H9 (cell line): Measurements from ENCODE around the gene ACAP2. TPM values are rescaled to one million over a fixed set of nuclear protein-coding genes. Genes with fewer than 3 reads are reported as not detected.

Experiments used
- DNase-seq: peaks from one replicate; pipeline ENCODE4 v3.0.0-alpha.2; 2017
- H2AFZ ChIP-seq: one replicate; pipeline ENCODE4 v1.6.1; 2013; ENCODE audit warnings: mild to moderate bottlenecking, low read length, control low read depth, moderate library complexity
- H2AK5ac ChIP-seq: 2 replicates; pipeline ENCODE4 v1.6.1; 2013; ENCODE audit warnings: low read length, control low read depth, mixed read lengths; ENCODE audit not compliant: insufficient read length
- H2BK120ac ChIP-seq: one replicate; pipeline ENCODE4 v1.6.1; 2013; ENCODE audit warnings: low read depth, mild to moderate bottlenecking, low read length, control low read depth, inconsistent platforms; ENCODE audit not compliant: poor library complexity, severe bottlenecking
- H2BK12ac ChIP-seq: 2 replicates; pipeline ENCODE4 v1.6.1; 2013; ENCODE audit warnings: low read length, control low read depth, mixed read lengths, low read depth; ENCODE audit not compliant: insufficient read length
- H2BK15ac ChIP-seq: 2 replicates; pipeline ENCODE4 v1.6.1; 2013; ENCODE audit warnings: low read depth, low read length, control low read depth
- H2BK20ac ChIP-seq: one replicate; pipeline ENCODE4 v1.6.1; 2013; ENCODE audit warnings: low read depth, mild to moderate bottlenecking, low read length, control low read depth, inconsistent platforms; ENCODE audit not compliant: poor library complexity, severe bottlenecking
- H2BK5ac ChIP-seq: 2 replicates; pipeline ENCODE4 v1.6.1; 2013; ENCODE audit warnings: low read length, control low read depth, mixed read lengths; ENCODE audit not compliant: insufficient read length
- H3K14ac ChIP-seq: 2 replicates; pipeline ENCODE4 v1.6.1; 2013; ENCODE audit warnings: low read length, control low read depth; ENCODE audit not compliant: insufficient read depth
- H3K18ac ChIP-seq: 2 replicates; pipeline ENCODE4 v1.6.1; 2013; ENCODE audit warnings: low read depth, mild to moderate bottlenecking, mixed read lengths, low read length, control low read depth; ENCODE audit not compliant: insufficient read length
- H3K23ac ChIP-seq: 2 replicates; pipeline ENCODE4 v1.6.1; 2013; ENCODE audit warnings: low read length, control low read depth, mixed read lengths, low read depth; ENCODE audit not compliant: insufficient read length
- H3K23me2 ChIP-seq: 2 replicates; pipeline ENCODE4 v1.6.1; 2013; ENCODE audit warnings: low read depth, mild to moderate bottlenecking, mixed read lengths, low read length, control low read depth; ENCODE audit not compliant: insufficient read length, poor library complexity, severe bottlenecking
- H3K27ac ChIP-seq: 2 replicates; pipeline ENCODE4 v1.5.1; 2013; ENCODE audit warnings: low read length, control low read depth, mixed read lengths, low read depth; ENCODE audit not compliant: insufficient read length
- H3K27me3 ChIP-seq: 2 replicates; pipeline ENCODE4 v1.6.1; 2013; ENCODE audit warnings: low read length, control low read depth, inconsistent platforms; ENCODE audit not compliant: insufficient read depth
- H3K4ac ChIP-seq: 2 replicates; pipeline ENCODE4 v1.6.1; 2013; ENCODE audit warnings: low read depth, mild to moderate bottlenecking, control low read depth, inconsistent platforms, low read length, moderate library complexity
- H3K4me1 ChIP-seq: 2 replicates; pipeline ENCODE4 v1.6.1; 2013; ENCODE audit warnings: low read length, control low read depth, inconsistent platforms; ENCODE audit not compliant: insufficient read depth
- H3K4me2 ChIP-seq: 2 replicates; pipeline ENCODE4 v1.6.1; 2013; ENCODE audit warnings: low read length, control low read depth, mixed read lengths; ENCODE audit not compliant: insufficient read length, insufficient read depth
- H3K56ac ChIP-seq: 2 replicates; pipeline ENCODE4 v1.6.1; 2013; ENCODE audit warnings: low read depth, mild to moderate bottlenecking, mixed read lengths, low read length, control low read depth; ENCODE audit not compliant: insufficient read length
- H3K79me1 ChIP-seq: 2 replicates; pipeline ENCODE4 v1.6.1; 2013; ENCODE audit warnings: low read depth, mild to moderate bottlenecking, moderate library complexity, low read length, control low read depth, inconsistent platforms; ENCODE audit not compliant: insufficient read depth, poor library complexity, severe bottlenecking
- H3K79me2 ChIP-seq: 2 replicates; pipeline ENCODE4 v1.6.1; 2013; ENCODE audit warnings: low read length, control low read depth, inconsistent platforms; ENCODE audit not compliant: insufficient read depth
- H3K9ac ChIP-seq: 2 replicates; pipeline ENCODE4 v1.6.1; 2013; ENCODE audit warnings: low read length, control low read depth, mixed read lengths; ENCODE audit not compliant: insufficient read length; ENCODE audit errors: extremely low read depth
- H3K9me3 ChIP-seq: one replicate; pipeline ENCODE4 v1.6.1; 2013; ENCODE audit warnings: low read depth, low read length, inconsistent platforms; ENCODE audit not compliant: control insufficient read depth
- H3T11ph ChIP-seq: one replicate; pipeline ENCODE4 v1.6.1; 2013; ENCODE audit warnings: mild to moderate bottlenecking, low read length, control low read depth, inconsistent platforms
- H4K20me1 ChIP-seq: one replicate; pipeline ENCODE4 v1.6.1; 2013; ENCODE audit not compliant: control insufficient read depth, insufficient read length, insufficient read depth
- H4K5ac ChIP-seq: 2 replicates; pipeline ENCODE4 v1.6.1; 2013; ENCODE audit warnings: low read depth, mild to moderate bottlenecking, mixed read lengths, low read length, control low read depth; ENCODE audit not compliant: insufficient read length
- H4K8ac ChIP-seq: replicated peaks from 2 replicates; pipeline ENCODE4 v1.6.1; 2013; ENCODE audit warnings: low read length, control low read depth, mixed read lengths, low read depth; ENCODE audit not compliant: insufficient read length
- H4K91ac ChIP-seq: 2 replicates; pipeline ENCODE4 v1.6.1; 2013; ENCODE audit warnings: low read depth, mild to moderate bottlenecking, moderate library complexity, mixed read lengths, low read length, control low read depth; ENCODE audit not compliant: insufficient read length
- H3K27ac Mint-ChIP-seq, 3 experiments: 2 replicates in 2 of 3; 3 replicates in 1 of 3; pipeline ENCODE4 v1.8.0; 2020 to 2021; ENCODE audit warnings: mixed read lengths in 3 of 3, mild to moderate bottlenecking in 1 of 3, moderate library complexity in 1 of 3
- H3K27me3 Mint-ChIP-seq: 2 replicates; pipeline ENCODE4 v1.8.0; 2021; ENCODE audit warnings: low read depth, mild to moderate bottlenecking, moderate library complexity, mixed read lengths
- H3K36me3 Mint-ChIP-seq, 3 experiments: 2 replicates in 2 of 3; 3 replicates in 1 of 3; pipeline ENCODE4 v1.8.0; 2020 to 2021; ENCODE audit warnings: low read depth in 3 of 3, mixed read lengths in 3 of 3; ENCODE audit not compliant: insufficient read depth in 1 of 3
- H3K4me1 Mint-ChIP-seq, 2 experiments: 2 replicates each; pipeline ENCODE4 v1.8.0; 2020; ENCODE audit warnings: mixed read lengths in 2 of 2
- H3K4me3 Mint-ChIP-seq, 2 experiments: 2 replicates in 1 of 2; 3 replicates in 1 of 2; pipeline ENCODE4 v1.8.0; 2020 to 2021; ENCODE audit warnings: mild to moderate bottlenecking in 2 of 2, mixed read lengths in 2 of 2, moderate library complexity in 1 of 2
- H3K9me3 Mint-ChIP-seq, 2 experiments: 2 replicates in 1 of 2; 3 replicates in 1 of 2; pipeline ENCODE4 v1.8.0; 2020; ENCODE audit warnings: mild to moderate bottlenecking in 2 of 2, mixed read lengths in 2 of 2, moderate library complexity in 1 of 2
- WGBS: extraction: QIAGEN DNeasy Blood & Tissue Kit; methylation state at CpG from one replicate; pipeline ENCODE4 v1.1.7; 2013; ENCODE audit warnings: missing lambda C conversion rate, low lambda C conversion rate, mixed read lengths; ENCODE audit not compliant: insufficient read length; ENCODE audit errors: extremely low coverage; 5-methylcytosine and 5-hydroxymethylcytosine counted together
- total RNA-seq: library from RNA; stranded (reverse); gene quantifications from 2 replicates; pipeline ENCODE4 v1.2.1, GENCODE V29; 2021
- TF ChIP-seq, protein P1 (sequence below): fragments of 200-600 bp; sonication (generic); conservative IDR thresholded peaks from 3 replicates; pipeline ENCODE4 v1.8.0; 2021; ENCODE audit warnings: antibody characterized with exemption, mild to moderate bottlenecking

The ACAP2 gene
- total RNA-seq, 1 experiment from 2014 or later = 30.8 TPM

DNA sequence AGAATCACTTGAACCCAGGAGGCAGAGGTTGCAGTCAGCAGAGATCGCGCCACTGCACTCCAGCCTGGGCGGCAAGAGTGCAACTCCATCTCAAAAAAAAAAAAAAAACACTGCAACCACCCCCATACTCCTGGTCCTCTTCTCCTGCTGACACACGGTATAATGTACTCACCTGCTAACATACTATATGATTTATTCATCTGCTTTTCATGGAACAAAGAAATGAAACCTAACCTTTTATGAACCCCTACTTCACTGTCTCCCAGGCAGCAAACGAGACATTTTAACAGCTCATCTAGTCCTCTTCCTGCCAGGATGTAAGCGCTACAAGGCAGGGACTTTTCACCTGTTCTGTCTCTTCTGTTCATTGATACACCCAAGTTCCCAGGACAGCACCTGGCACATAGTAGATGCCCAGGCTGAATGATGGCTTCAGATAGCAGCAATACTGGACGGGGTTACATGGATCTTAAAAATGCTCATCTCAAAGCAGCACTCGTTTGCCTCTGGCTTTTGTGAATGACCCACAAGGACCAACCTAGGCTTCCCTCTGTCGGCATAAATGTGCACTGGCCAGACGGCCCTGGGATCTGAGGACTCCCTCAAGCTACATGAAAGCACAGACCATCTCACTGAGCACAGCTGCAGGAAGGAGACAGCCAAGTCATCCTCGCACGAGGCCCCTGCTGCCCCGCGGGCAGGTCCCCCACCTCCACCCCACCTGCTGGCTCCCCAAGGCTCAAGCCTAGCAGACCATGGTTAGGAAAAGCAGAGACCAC lies 192.2 kb downstream of the ACAP2 start:
- Histone ChIP-seq H3K56ac (no peak overlapping the region), H3T11ph (no peak overlapping the region), H3K27me3 (no peaks in the 10 kb centered on the region), H3K27ac (no peak overlapping the region), H3K9ac (no peak overlapping the region), H4K5ac (no peak overlapping the region), H3K4me2 (no peak overlapping the region), H2AK5ac (no peak overlapping the region), H3K9me3 (no peaks in the 10 kb centered on the region), H4K91ac (no peak overlapping the region), H3K23ac (no peak overlapping the region), H2BK12ac (no peak overlapping the region), H3K79me1 (no peaks in the 10 kb centered on the region), H4K8ac (no peak overlapping the region), H3K79me2 (peaks cover 8% of the 10 kb centered on the region; the same call in 1 of the 2 replicates), H2AFZ (no peak overlapping the region), H4K20me1 (peaks cover 2% of the 10 kb centered on the region), H3K14ac (no peak overlapping the region; the same call in 1 of the 2 replicates), H2BK15ac (no peak overlapping the region), H3K23me2 (no peaks in the 10 kb centered on the region), H3K4me1 (no peaks in the 10 kb centered on the region), H2BK20ac (no peak overlapping the region), H2BK5ac (no peak overlapping the region), H3K4ac (no peak overlapping the region), H2BK120ac (no peak overlapping the region), H3K18ac (no peak overlapping the region)
- TF ChIP-seq, protein P1, sequence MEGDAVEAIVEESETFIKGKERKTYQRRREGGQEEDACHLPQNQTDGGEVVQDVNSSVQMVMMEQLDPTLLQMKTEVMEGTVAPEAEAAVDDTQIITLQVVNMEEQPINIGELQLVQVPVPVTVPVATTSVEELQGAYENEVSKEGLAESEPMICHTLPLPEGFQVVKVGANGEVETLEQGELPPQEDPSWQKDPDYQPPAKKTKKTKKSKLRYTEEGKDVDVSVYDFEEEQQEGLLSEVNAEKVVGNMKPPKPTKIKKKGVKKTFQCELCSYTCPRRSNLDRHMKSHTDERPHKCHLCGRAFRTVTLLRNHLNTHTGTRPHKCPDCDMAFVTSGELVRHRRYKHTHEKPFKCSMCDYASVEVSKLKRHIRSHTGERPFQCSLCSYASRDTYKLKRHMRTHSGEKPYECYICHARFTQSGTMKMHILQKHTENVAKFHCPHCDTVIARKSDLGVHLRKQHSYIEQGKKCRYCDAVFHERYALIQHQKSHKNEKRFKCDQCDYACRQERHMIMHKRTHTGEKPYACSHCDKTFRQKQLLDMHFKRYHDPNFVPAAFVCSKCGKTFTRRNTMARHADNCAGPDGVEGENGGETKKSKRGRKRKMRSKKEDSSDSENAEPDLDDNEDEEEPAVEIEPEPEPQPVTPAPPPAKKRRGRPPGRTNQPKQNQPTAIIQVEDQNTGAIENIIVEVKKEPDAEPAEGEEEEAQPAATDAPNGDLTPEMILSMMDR = no peak
- no CpG with 5 or more reads among the region's 14 CpGs for WGBS
- DNase-seq = no peak
- peak overlapping the region in 1 of 3 experiments; percentile 7; a peak in 2 of 7 replicates for H3K27ac Mint-ChIP-seq
- peaks cover 47 to 49% of the 10 kb centered on the region in 2 experiments for H3K4me1 Mint-ChIP-seq
- H3K9me3 Mint-ChIP-seq = 0 out of 5 replicates have a peak, but pooled peaks cover 0 to 3% of the 10 kb centered on the region in 2 experiments
- no peak overlapping the region for H3K4me3 Mint-ChIP-seq
- H3K27me3 Mint-ChIP-seq = no peaks in the 10 kb centered on the region; the same call in none of the 2 replicates
- H3K36me3 Mint-ChIP-seq = peaks cover 7 to 22% (median 21%) of the 10 kb centered on the region in 3 experiments; a peak in 6 of 7 replicates
